Mesenchymal stem cell (in vitro differentiated cells and primary cell): ENCODE data around the gene SLC38A1.
"Not testable (repeated sequence)": the region's sequence is repeated elsewhere in the genome, so short reads cannot be mapped to it uniquely, and the experiment has no call there.

Source experiments
- DNase-seq: peaks from one replicate; pipeline ENCODE4 v3.0.0-alpha.2; 2013
- H2AFZ ChIP-seq: one replicate; pipeline ENCODE4 v1.6.1; 2013; ENCODE audit warnings: low read depth, mild to moderate bottlenecking, control low read depth, inconsistent platforms, low read length, moderate library complexity
- H2AK5ac ChIP-seq: 2 replicates; pipeline ENCODE4 v1.6.1; 2013; ENCODE audit warnings: low read length, moderate library complexity, mild to moderate bottlenecking, inconsistent platforms; ENCODE audit not compliant: severe bottlenecking
- H2BK120ac ChIP-seq: one replicate; pipeline ENCODE4 v1.6.1; 2013; ENCODE audit warnings: low read depth, mild to moderate bottlenecking, inconsistent platforms, low read length, moderate library complexity
- H2BK12ac ChIP-seq, 2 experiments: one replicate each; pipeline ENCODE4 v1.6.1; 2013; ENCODE audit warnings: inconsistent platforms in 2 of 2, low read length in 2 of 2, mild to moderate bottlenecking in 2 of 2, moderate library complexity in 2 of 2, control low read depth in 1 of 2
- H2BK15ac ChIP-seq: one replicate; pipeline ENCODE4 v1.6.1; 2013; ENCODE audit warnings: mild to moderate bottlenecking, low read depth, inconsistent platforms; ENCODE audit not compliant: poor library complexity, severe bottlenecking
- H2BK5ac ChIP-seq: 2 replicates; pipeline ENCODE4 v1.6.1; 2013; ENCODE audit warnings: low read depth, mild to moderate bottlenecking, low read length, control low read depth, inconsistent platforms; ENCODE audit not compliant: poor library complexity, severe bottlenecking
- H3K14ac ChIP-seq, 2 experiments: one replicate each; pipeline ENCODE4 v1.6.1; 2013; ENCODE audit warnings: inconsistent platforms in 2 of 2, low read length in 2 of 2, control low read depth in 1 of 2, mild to moderate bottlenecking in 1 of 2, moderate library complexity in 1 of 2
- H3K18ac ChIP-seq, 2 experiments: one replicate each; pipeline ENCODE4 v1.6.1; 2013; ENCODE audit warnings: inconsistent platforms in 2 of 2, low read length in 2 of 2, control low read depth in 1 of 2, low read depth in 1 of 2, mild to moderate bottlenecking in 1 of 2
- H3K23ac ChIP-seq, 2 experiments: one replicate each; pipeline ENCODE4 v1.6.1; 2013; ENCODE audit warnings: inconsistent platforms in 2 of 2, low read length in 2 of 2, mild to moderate bottlenecking in 2 of 2, moderate library complexity in 2 of 2, control low read depth in 1 of 2
- H3K27ac ChIP-seq: 2 replicates; pipeline ENCODE4 v1.5.1; 2013; ENCODE audit warnings: mild to moderate bottlenecking, moderate library complexity, low read length, control low read depth, inconsistent platforms; ENCODE audit not compliant: poor library complexity, severe bottlenecking
- H3K27me3 ChIP-seq, 2 experiments: 2 replicates each; pipeline versions ENCODE4 v1.6.1 to v1.7.0; 2013; ENCODE audit warnings: low read length in 2 of 2, mild to moderate bottlenecking in 2 of 2, moderate library complexity in 2 of 2, control low read depth in 1 of 2, inconsistent platforms in 1 of 2; ENCODE audit not compliant: control insufficient read depth in 1 of 2, insufficient read depth in 1 of 2
- H3K36me3 ChIP-seq, 2 experiments: 2 replicates each; pipeline versions ENCODE4 v1.6.1 to v1.7.0; 2013; ENCODE audit warnings: low read length in 2 of 2, control low read depth in 1 of 2, inconsistent platforms in 1 of 2, low read depth in 1 of 2, mild to moderate bottlenecking in 1 of 2; ENCODE audit not compliant: insufficient read depth in 2 of 2, control insufficient read depth in 1 of 2
- H3K4ac ChIP-seq, 2 experiments: one replicate each; pipeline ENCODE4 v1.6.1; 2013; ENCODE audit warnings: inconsistent platforms in 2 of 2, low read length in 2 of 2, mild to moderate bottlenecking in 2 of 2, moderate library complexity in 2 of 2, control low read depth in 1 of 2, low read depth in 1 of 2
- H3K4me1 ChIP-seq: 2 replicates; pipeline ENCODE4 v1.6.1; 2013; ENCODE audit warnings: low read depth, low read length, control low read depth; ENCODE audit not compliant: control insufficient read depth, insufficient read depth
- H3K4me2 ChIP-seq: 2 replicates; pipeline ENCODE4 v1.6.1; 2013; ENCODE audit warnings: low read length, mild to moderate bottlenecking, inconsistent platforms; ENCODE audit not compliant: poor library complexity, severe bottlenecking
- H3K4me3 ChIP-seq, 2 experiments: 2 replicates each; pipeline versions ENCODE4 v1.5.1 to v1.7.0; 2013; ENCODE audit warnings: low read length in 2 of 2, mild to moderate bottlenecking in 2 of 2, control low read depth in 1 of 2, low read depth in 1 of 2; ENCODE audit not compliant: insufficient read depth in 1 of 2
- H3K79me1 ChIP-seq: replicated peaks from 2 replicates; pipeline ENCODE4 v1.6.1; 2013; ENCODE audit warnings: mild to moderate bottlenecking, control low read depth, low read length, inconsistent platforms; ENCODE audit not compliant: poor library complexity, severe bottlenecking
- H3K9ac ChIP-seq: 2 replicates; pipeline ENCODE4 v1.7.0; 2013; ENCODE audit warnings: mild to moderate bottlenecking, low read length, moderate library complexity
- H3K9me3 ChIP-seq: 2 replicates; pipeline ENCODE4 v1.7.0; 2013; ENCODE audit warnings: mild to moderate bottlenecking, low read length; ENCODE audit not compliant: control insufficient read depth
- H4K8ac ChIP-seq: one replicate; pipeline ENCODE4 v1.6.1; 2013; ENCODE audit warnings: inconsistent platforms, mild to moderate bottlenecking, low read length, moderate library complexity
- H4K91ac ChIP-seq: one replicate; pipeline ENCODE4 v1.6.1; 2013; ENCODE audit warnings: mild to moderate bottlenecking, low read length, inconsistent platforms
- WGBS: methylation state at CpG from one replicate; pipeline ENCODE4 v1.1.7; 2013; ENCODE audit warnings: mixed read lengths; 5-methylcytosine and 5-hydroxymethylcytosine counted together

SLC38A1 gene

DNA sequence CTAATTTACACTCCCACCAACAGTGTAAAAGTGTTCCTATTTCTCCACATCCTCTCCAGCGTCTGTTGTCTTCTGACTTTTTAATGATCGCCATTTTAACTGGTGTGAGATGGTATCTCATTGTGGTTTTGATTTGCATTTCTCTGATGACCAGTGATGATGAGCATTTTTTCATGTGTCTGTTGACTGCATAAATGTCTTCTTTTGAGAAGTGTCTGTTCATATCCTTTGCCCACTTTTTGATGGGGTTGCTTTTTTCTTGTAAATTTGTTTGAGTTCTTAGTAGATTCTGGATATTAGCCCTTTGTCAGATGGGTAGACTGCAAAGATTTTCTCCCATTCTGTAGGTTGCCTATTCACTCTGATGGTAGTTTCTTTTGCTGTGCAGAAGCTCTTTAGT is 78.3 kb downstream of the SLC38A1 start:
- not testable (repeated sequence) for H3K9me3 ChIP-seq, H3K4me2 ChIP-seq, H2BK15ac ChIP-seq, H3K36me3 ChIP-seq, H4K8ac ChIP-seq, H3K18ac ChIP-seq, H3K27ac ChIP-seq, H3K4me3 ChIP-seq, H3K79me1 ChIP-seq, H2BK5ac ChIP-seq, H2BK12ac ChIP-seq, H3K4me1 ChIP-seq, H3K4ac ChIP-seq, H3K27me3 ChIP-seq, H3K23ac ChIP-seq, H3K14ac ChIP-seq, H2AK5ac ChIP-seq, H2BK120ac ChIP-seq, DNase-seq, H4K91ac ChIP-seq, H3K9ac ChIP-seq, H2AFZ ChIP-seq
- WGBS: 80% methylated on average over 1 of the region's 2 CpGs

DNA sequence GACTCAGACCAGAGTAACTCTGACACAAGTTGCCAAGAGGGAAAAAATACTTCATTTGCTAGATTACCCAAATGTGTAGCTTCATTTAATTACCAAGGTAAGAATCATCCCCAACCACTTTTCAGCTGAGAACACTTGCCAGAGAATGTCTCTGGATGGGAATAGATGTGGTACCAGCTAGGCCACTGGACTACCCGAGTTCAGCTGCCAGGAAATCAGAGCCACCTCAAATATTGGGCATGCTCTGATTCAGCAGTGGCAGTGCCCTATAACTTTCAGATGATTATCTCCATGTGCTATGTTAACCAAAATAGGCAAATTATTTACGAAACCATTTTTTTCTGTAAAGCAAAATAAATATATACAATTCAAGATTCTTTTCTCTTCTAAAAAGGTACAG is 80.7 kb downstream of the SLC38A1 start:
- no peak for DNase-seq
- Histone ChIP-seq H2AK5ac (no peak overlapping the region), H3K4me1 (no peaks in the 10 kb centered on the region), H2BK12ac (no peak overlapping the region), H3K9ac (no peak overlapping the region), H2BK120ac (no peak overlapping the region), H2AFZ (no peak overlapping the region), H2BK15ac (no peak overlapping the region), H3K9me3 (no peaks in the 10 kb centered on the region), H3K79me1 (peaks cover 6% of the 10 kb centered on the region), H3K4me3 (no peak overlapping the region), H2BK5ac (no peak overlapping the region), H3K36me3 (peaks cover 0 to 9% of the 10 kb centered on the region in 2 experiments), H4K8ac (no peak overlapping the region), H3K18ac (no peak overlapping the region), H3K27me3 (peaks cover 0 to 18% of the 10 kb centered on the region in 2 experiments), H4K91ac (no peak overlapping the region), H3K23ac (no peak overlapping the region), H3K4ac (no peak overlapping the region), H3K14ac (no peak overlapping the region), H3K4me2 (no peak overlapping the region), H3K27ac (no peak overlapping the region)
- WGBS: 92% methylated on average over 1 of the region's 2 CpGs

DNA sequence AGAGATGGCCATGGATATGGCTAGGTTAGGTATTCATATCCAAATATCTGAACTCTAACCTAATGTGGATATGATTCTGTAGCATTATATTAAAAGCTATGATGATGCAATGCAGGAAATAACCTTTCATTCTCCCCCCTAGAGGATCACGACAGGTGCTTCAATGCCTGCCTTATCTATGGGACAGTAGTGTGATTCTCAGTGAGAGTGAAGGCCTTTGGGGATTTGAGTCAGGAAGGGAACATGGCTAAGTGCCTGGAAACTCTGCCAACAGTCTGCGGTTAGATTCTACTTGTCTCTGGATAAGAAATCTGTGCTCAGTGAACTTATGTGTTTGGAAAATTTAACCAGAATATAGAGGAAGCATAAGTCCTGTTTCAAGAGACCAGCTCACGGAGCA is 81.8 kb downstream of the SLC38A1 start:
- Histone ChIP-seq H3K27me3 (peaks cover 0 to 18% of the 10 kb centered on the region in 2 experiments), H2BK12ac (no peak overlapping the region), H2BK15ac (no peak overlapping the region), H3K14ac (no peak overlapping the region), H2AFZ (no peak overlapping the region), H2BK120ac (no peak overlapping the region), H2AK5ac (no peak overlapping the region), H3K4ac (no peak overlapping the region), H3K23ac (no peak overlapping the region), H3K27ac (no peak overlapping the region), H3K4me2 (no peak overlapping the region), H3K79me1 (peaks cover 6% of the 10 kb centered on the region), H4K8ac (no peak overlapping the region), H3K9me3 (no peaks in the 10 kb centered on the region), H3K36me3 (peaks cover 0 to 12% of the 10 kb centered on the region in 2 experiments), H3K18ac (no peak overlapping the region), H2BK5ac (no peak overlapping the region), H3K4me1 (no peaks in the 10 kb centered on the region), H4K91ac (no peak overlapping the region), H3K4me3 (no peak overlapping the region), H3K9ac (no peak overlapping the region)
- WGBS: 87% methylated on average over 3 of the region's 3 CpGs
- DNase-seq: peak; percentile 6

DNA sequence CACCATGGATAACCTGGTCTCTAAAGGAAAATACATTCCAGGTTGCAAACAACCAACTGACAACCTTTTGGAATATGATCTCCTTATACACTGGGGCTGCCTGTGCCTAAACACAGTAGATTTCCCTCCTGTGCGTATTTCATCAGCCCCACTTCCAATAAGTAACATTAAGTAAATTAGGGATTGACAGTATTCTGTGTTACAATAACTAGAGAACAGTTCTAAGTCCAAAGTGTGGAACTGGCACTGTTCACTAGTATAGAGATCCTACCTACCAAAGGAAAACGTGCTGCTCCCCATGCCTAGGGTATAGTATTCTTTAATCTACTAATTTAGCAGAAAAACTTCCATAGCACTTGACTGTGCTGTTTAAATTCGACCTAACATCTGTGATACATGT is 82.8 kb downstream of the SLC38A1 start:
- no peak overlapping the region for H2AFZ ChIP-seq
- H3K27me3 ChIP-seq: peaks cover 0 to 18% of the 10 kb centered on the region in 2 experiments
- WGBS: no CpG with 5 or more reads among the region's 3 CpGs
- H3K79me1 ChIP-seq: peaks cover 6% of the 10 kb centered on the region
- H3K27ac ChIP-seq: no peak overlapping the region
- H2BK120ac ChIP-seq: no peak overlapping the region
- H3K23ac ChIP-seq: no peak overlapping the region
- H3K9me3 ChIP-seq: no peaks in the 10 kb centered on the region
- no peak for DNase-seq
- no peak overlapping the region for H3K4me3 ChIP-seq
- no peaks in the 10 kb centered on the region for H3K4me1 ChIP-seq
- no peak overlapping the region for H3K18ac ChIP-seq
- H4K8ac ChIP-seq: no peak overlapping the region
- peaks cover 0 to 12% of the 10 kb centered on the region in 2 experiments for H3K36me3 ChIP-seq
- H3K4ac ChIP-seq: no peak overlapping the region
- H4K91ac ChIP-seq: no peak overlapping the region
- no peak overlapping the region for H3K9ac ChIP-seq
- no peak overlapping the region for H2BK5ac ChIP-seq
- H3K14ac ChIP-seq: no peak overlapping the region
- H3K4me2 ChIP-seq: no peak overlapping the region
- H2BK12ac ChIP-seq: no peak overlapping the region
- no peak overlapping the region for H2BK15ac ChIP-seq
- no peak overlapping the region for H2AK5ac ChIP-seq
